Measurements from ENCODE around the gene MYO1D.

MYO1D gene

DNA sequence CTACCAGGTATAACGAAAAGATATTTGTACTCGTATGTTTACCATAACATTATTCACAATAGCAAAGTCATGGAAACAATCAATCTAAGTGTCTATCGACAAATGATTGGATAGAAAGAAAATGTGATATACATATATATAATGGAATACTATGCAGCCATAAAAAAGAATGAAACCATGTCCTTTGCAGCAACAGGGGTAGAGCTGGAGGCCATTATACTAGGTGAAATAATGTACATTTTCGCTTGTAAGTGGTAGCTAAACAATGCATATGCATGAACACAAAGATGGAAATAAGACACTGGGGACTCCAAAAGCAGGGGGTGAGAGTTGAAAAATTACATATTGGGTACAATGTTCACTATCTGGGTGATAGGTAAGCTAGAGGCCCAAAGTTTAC, 124.0 kb downstream of the MYO1D start:
- H3K4me3 ChIP-seq (replicated peaks; ENCODE audit: low read depth, low read length) = no peak overlapping the region
- TF ChIP-seq, protein P1, sequence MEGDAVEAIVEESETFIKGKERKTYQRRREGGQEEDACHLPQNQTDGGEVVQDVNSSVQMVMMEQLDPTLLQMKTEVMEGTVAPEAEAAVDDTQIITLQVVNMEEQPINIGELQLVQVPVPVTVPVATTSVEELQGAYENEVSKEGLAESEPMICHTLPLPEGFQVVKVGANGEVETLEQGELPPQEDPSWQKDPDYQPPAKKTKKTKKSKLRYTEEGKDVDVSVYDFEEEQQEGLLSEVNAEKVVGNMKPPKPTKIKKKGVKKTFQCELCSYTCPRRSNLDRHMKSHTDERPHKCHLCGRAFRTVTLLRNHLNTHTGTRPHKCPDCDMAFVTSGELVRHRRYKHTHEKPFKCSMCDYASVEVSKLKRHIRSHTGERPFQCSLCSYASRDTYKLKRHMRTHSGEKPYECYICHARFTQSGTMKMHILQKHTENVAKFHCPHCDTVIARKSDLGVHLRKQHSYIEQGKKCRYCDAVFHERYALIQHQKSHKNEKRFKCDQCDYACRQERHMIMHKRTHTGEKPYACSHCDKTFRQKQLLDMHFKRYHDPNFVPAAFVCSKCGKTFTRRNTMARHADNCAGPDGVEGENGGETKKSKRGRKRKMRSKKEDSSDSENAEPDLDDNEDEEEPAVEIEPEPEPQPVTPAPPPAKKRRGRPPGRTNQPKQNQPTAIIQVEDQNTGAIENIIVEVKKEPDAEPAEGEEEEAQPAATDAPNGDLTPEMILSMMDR (IDR thresholded peaks at IDR 0.05; ENCODE audit: low read depth, low read length, missing control alignments) = no peak
- DNase-seq (ENCODE audit: extremely low read depth, low read depth) = no peak

DNA sequence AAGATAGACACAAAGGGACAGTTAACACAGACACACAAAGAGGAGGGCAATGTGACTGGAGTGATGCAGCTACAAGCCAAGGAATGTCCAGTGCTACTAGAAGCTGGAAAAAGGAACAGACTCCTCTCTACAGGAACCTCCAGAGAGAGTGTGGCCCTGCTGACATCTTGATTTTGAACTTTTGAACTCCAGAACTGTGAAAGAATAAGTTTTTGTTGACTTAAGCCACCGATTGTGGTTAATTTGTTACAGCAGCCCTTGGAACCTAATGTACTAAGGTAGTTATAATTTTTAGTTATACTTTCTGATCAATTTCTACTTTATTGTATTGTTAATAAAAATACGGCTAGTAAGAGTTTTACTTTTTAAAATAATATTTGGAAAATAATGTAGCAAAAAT, 129.1 kb downstream of the MYO1D start:
- TF ChIP-seq, protein P1 (IDR thresholded peaks at IDR 0.05; ENCODE audit: low read depth, low read length, missing control alignments) = no peak
- DNase-seq (ENCODE audit: extremely low read depth, low read depth) = no peak
- no peak overlapping the region for H3K4me3 ChIP-seq (replicated peaks; ENCODE audit: low read depth, low read length)

DNA sequence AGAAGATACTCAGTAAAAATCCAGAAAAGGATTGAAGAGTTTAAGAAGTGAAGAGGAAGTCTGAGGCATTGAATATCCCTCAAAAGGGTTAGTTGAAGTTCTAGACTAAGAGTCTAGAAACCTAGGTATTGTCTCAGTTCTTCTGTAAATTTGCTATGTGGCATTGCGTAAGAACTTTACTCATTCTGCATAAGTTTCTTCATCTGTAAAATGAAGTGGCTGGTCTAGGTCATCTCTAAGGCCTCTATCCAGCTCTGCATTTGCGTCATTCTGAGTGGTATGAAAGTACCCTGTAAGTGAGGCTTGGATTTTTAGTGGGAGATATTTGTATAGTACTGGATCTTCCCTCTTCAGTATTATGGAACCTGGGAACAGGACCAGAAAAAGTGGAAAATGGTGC, 130.2 kb downstream of the MYO1D start:
- TF ChIP-seq, protein P1 (IDR thresholded peaks at IDR 0.05; ENCODE audit: low read depth, low read length, missing control alignments) = no peak
- H3K4me3 ChIP-seq (replicated peaks; ENCODE audit: low read depth, low read length) = no peak overlapping the region
- no peak for DNase-seq (ENCODE audit: extremely low read depth, low read depth)

DNA sequence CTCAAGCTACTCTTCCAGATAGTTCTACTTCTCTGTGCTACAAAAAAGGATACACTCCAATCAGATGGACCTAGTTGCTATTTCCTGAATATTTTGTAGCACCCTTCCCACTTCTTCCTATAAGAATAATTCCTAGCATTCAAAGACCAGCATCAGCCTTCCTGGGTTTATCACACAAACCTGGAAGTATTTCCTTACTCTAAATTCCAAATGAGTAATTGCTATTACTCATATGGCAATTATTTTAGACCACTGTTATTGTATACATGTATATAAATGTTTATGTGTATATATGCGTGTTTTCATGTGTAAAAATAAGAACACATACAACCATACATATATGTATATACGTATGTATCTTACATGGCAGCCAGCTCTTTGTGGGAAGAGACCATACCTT, 130.6 kb downstream of the MYO1D start:
- TF ChIP-seq, protein P1 (IDR thresholded peaks at IDR 0.05; ENCODE audit: low read depth, low read length, missing control alignments) = no peak
- no peak for DNase-seq (ENCODE audit: extremely low read depth, low read depth)
- H3K4me3 ChIP-seq (replicated peaks; ENCODE audit: low read depth, low read length) = no peak overlapping the region

DNA sequence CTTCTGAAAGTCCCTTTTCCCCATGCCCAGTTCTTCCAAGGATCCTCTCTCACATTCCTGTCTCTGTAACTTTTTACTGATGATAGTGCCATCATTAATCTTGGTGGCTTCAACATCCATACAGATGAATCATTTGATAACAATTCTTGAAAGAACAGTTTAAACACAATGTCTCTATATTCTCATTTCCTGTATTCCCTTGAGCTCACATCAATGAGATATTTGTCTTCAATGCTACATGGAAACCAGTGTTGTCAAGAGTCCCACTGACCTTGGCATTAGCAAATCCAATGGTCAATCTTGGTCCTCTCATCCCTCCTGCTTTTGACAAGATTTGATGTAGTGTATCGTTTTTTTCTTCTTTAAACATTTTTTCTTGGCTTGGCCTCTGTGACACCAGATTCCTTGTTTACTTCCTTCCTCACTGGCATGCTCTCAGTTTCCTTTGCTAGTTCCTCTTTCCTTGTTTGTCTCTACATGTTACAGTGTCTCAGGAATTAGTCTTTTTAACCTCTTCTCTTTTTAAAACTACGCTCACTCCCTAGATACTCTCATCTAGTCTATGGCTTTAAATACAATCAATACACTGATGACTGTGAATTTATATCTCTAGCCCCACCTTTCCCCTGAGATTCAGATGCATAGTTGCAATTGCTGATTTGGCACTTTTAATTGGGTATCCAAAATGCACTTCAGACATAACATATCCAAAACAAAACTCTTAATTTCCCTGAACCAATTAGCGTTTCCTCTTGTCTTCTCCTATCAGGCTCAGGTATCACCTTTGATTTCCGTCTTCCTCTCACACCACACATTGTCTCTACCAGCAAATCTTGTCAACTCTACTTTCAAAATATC, 134.0 kb downstream of the MYO1D start:
- no peak overlapping the region for H3K4me3 ChIP-seq (replicated peaks; ENCODE audit: low read depth, low read length)
- no peak for DNase-seq (ENCODE audit: extremely low read depth, low read depth)
- TF ChIP-seq, protein P1 (IDR thresholded peaks at IDR 0.05; ENCODE audit: low read depth, low read length, missing control alignments) = no peak

DNA sequence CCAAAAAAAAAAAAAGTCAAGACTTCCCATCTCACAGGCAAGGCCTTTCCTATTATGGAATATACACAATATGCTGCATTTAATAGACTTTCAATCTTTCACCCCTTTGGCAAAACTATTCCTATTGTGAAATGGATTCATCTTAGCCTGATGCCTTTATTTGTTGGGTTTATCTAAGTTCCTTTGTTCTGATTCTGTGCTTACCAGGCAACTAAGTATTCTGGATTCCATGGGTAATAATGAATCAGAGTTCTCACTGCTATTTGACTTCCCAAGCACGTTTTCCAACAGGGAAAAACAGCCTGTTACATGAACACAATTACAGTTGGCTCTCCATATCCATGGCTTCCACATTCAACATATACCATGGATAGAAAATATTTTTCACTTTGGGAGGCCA, 135.5 kb downstream of the MYO1D start:
- TF ChIP-seq, protein P1 (IDR thresholded peaks at IDR 0.05; ENCODE audit: low read depth, low read length, missing control alignments) = no peak
- no peak for DNase-seq (ENCODE audit: extremely low read depth, low read depth)
- no peak overlapping the region for H3K4me3 ChIP-seq (replicated peaks; ENCODE audit: low read depth, low read length)
